Islet of Langerhans (tissue), 1 donor: Measurements from ENCODE around the gene OR7G2.
"Not testable (repeated sequence)": the region's sequence is repeated elsewhere in the genome, so short reads cannot be mapped to it uniquely, and the experiment has no call there.

Experiments
- FAIRE-seq: peaks from one replicate; lab custom pipeline; 2011; peaks lifted over from hg19 to GRCh38; lab: Jason Lieb, UNC

OR7G2 gene

GRCh38 chr19:9073806-9074205 is 33.5 kb downstream of the OR7G2 start:
- FAIRE-seq: no peak

DNA sequence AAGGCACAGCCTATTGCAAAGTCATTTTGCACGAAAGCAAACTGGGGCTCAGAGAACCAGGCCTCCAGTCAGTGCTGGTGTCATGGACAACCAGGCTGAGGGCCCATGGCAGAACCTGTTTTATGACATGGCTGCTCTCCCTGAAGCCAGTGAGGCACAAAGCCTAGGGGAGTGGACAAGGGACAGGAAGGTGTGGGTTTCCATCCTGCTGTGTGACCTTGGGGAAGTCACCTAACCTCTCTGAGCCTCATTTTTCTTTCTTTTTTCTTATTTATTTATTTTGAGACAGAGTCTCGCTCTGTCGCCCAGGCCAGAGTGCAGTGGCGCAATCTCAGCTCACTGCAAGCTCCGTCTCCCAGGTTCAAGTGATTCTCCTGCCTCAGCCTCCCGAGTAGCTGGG is 35.6 kb downstream of the OR7G2 start:
- FAIRE-seq: not testable (repeated sequence)

- FAIRE-seq: no peak
These were observed 37.2 kb downstream of the OR7G2 start for GRCh38 chr19:9070066-9070465.

- no peak for FAIRE-seq
These were observed 41.7 kb downstream of the OR7G2 start for GRCh38 chr19:9065457-9066014.

DNA sequence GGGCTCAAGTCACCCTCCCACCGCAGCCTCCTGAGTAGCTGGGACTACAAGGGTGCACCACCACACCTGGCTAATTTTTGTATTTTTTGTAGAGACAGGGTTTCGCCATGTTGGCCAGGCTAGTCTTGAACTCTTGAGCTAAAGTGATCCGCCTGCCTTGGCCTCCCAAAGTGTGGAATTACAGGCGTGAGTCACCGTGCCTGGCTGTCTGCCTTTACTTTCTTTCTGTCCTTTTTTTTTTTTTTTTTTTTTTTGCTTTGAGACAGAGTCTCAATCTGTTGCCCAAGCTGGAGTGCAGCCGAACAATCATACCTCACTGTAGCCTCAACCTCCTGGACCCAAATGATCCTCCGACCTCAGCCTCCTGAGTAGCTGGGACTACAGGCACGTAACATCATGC is 45.4 kb downstream of the OR7G2 start:
- FAIRE-seq: no peak

DNA sequence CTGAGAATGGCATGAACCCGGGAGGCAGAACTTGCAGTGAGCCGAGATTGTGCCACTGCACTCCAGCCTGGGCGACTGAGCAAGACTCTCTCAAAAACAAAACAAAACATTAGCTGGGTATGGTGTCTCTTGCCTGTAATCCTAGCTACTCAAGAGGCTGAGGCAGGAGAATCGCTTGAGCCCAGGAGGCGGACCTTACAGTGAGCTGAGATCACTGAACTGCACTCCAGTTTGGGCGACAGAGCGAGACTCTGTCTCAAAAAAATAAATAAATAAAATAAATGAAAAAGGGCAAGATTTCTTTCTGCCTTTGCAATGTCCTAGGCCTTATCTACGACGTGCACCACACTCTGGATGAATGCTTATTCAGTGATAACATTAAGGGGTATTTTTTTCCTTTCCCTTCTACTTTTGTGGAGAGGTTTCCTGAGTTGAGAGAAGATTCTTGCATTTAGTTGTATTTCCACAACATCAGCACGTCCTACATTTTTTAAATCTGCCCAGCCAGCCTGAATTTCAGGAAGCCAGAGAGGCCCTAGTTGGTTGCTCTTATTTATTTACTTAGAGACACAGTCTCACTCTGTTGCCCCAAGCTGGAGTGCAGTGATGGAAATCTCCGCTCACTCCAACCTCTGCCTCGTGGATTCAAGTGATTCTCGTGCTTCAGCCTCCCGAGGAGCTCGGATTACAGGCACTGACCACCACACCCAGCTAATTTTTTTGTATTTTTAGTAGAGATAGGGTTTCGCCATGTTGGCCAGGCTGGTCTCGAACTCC is 46.5 kb downstream of the OR7G2 start:
- FAIRE-seq: no peak

GRCh38 chr19:9058905-9059667 is 48.2 kb downstream of the OR7G2 start:
- no peak for FAIRE-seq

GRCh38 chr19:9057505-9058258 is 49.6 kb downstream of the OR7G2 start:
- FAIRE-seq: no peak

- FAIRE-seq: not testable (repeated sequence)
These were observed 51.1 kb downstream of the OR7G2 start for GRCh38 chr19:9056131-9056530.

GRCh38 chr19:9054765-9055164 is 52.5 kb downstream of the OR7G2 start:
- no peak for FAIRE-seq

GRCh38 chr19:9054207-9054606 is 53.1 kb downstream of the OR7G2 start:
- no peak for FAIRE-seq

GRCh38 chr19:9053674-9054073 is 53.6 kb downstream of the OR7G2 start:
- FAIRE-seq: not testable (repeated sequence)

GRCh38 chr19:9052894-9053293 is 54.4 kb downstream of the OR7G2 start:
- no peak for FAIRE-seq
